ENCODE data around the gene DAPK1.

GRCh38 chr9:87620731-87621322 is 123.2 kb downstream of the DAPK1 start:
- TF ChIP-seq CTCF (IDR thresholded peaks at IDR 0.05): no peak
- no peak for TF ChIP-seq POLR2A (IDR thresholded peaks at IDR 0.05)
